Activated CD4-positive, alpha-beta memory T cell treated with anti-CD3 and anti-CD28 coated beads, Interleukin-2, amount 10 ng/mL, durations not matched to agents 7 days and 5 days (primary cell): ENCODE measurements around the gene SLC6A14. TPM values are rescaled to one million over a fixed set of nuclear protein-coding genes. Genes with fewer than 3 reads are reported as not detected.

Source experiments
- CTCF ChIA-PET: fragments of 350-600 bp; sonication (Branson Sonifier 250); formaldehyde crosslinking; loops from one replicate; lab custom pipeline; 2021; ENCODE audit warnings: antibody characterized with exemption, inconsistent platforms; lab: Charles Lee
- POLR2A ChIA-PET: fragments of 350-600 bp; sonication (Branson Sonifier 250); formaldehyde crosslinking; loops from one replicate; lab custom pipeline; 2021; ENCODE audit warnings: antibody characterized with exemption; lab: Charles Lee
- DNase-seq: peaks from one replicate; pipeline ENCODE4 v3.0.0-alpha.2; 2020
- H3K27ac Mint-ChIP-seq: one replicate; pipeline ENCODE4 v1.8.0; 2021; ENCODE audit warnings: mild to moderate bottlenecking, mixed read lengths
- H3K27me3 Mint-ChIP-seq: one replicate; pipeline ENCODE4 v1.8.0; 2021; ENCODE audit warnings: mixed read lengths
- H3K36me3 Mint-ChIP-seq: one replicate; pipeline ENCODE4 v1.8.0; 2021; ENCODE audit warnings: low read depth, mixed read lengths
- H3K4me1 Mint-ChIP-seq: one replicate; pipeline ENCODE4 v1.8.0; 2021; ENCODE audit warnings: mixed read lengths
- H3K4me3 Mint-ChIP-seq: one replicate; pipeline ENCODE4 v1.8.0; 2021; ENCODE audit warnings: mild to moderate bottlenecking, mixed read lengths
- H3K9me3 Mint-ChIP-seq: one replicate; pipeline ENCODE4 v1.8.0; 2021; ENCODE audit warnings: mixed read lengths
- total RNA-seq, 2 experiments: library from RNA; stranded (reverse); gene quantifications; one replicate each; pipeline ENCODE4 v1.2.3, GENCODE V29; 2021

The SLC6A14 gene
- total RNA-seq = not detected

GRCh38 chrX:116436358-116436816 is at the start of gene SLC6A14:
Gene SLC6A14 (plus strand): TSS chrX:116436606. CDS start chrX:116436710, 104 bp downstream.
- Mint-ChIP-seq H3K27ac (no peak within 1 kb of the TSS), H3K36me3 (no peaks in the 10 kb centered on the region), H3K4me3 (no peak within 1 kb of the TSS), H3K4me1 (no peaks in the 10 kb centered on the region), H3K9me3 (peaks cover 7% of the 10 kb centered on the region), H3K27me3 (no peaks in the 10 kb centered on the region)
- ChIA-PET POLR2A (no interaction called here), CTCF (no interaction called here)
- DNase-seq = no peak

DNA sequence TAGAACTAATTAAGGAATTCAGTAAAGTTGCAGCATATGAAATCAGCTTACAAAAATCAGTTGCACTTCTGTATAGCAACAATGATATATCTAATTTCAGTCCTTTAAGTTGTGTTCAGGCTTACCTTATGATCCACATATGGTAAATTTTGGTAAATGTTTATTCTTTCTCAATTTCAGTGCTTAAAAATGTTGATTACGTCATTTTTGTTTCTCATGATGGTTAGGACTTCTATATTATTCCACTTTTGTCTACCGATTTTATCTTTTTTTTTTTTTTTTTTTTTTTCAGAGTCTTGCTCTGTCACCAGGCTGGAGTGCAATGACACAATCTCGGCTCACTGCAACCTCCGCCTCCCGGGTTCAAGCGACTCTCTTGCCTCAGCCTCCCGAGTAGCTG is 40.7 kb upstream of the SLC6A14 start:
- no peaks in the 10 kb centered on the region for H3K36me3 Mint-ChIP-seq
- H3K27me3 Mint-ChIP-seq = no peaks in the 10 kb centered on the region
- DNase-seq = no peak
- H3K9me3 Mint-ChIP-seq = no peaks in the 10 kb centered on the region
- H3K4me1 Mint-ChIP-seq = no peaks in the 10 kb centered on the region
- CTCF ChIA-PET = no interaction called here
- POLR2A ChIA-PET = no interaction called here
- H3K27ac Mint-ChIP-seq = no peak overlapping the region
- H3K4me3 Mint-ChIP-seq = no peak overlapping the region

DNA sequence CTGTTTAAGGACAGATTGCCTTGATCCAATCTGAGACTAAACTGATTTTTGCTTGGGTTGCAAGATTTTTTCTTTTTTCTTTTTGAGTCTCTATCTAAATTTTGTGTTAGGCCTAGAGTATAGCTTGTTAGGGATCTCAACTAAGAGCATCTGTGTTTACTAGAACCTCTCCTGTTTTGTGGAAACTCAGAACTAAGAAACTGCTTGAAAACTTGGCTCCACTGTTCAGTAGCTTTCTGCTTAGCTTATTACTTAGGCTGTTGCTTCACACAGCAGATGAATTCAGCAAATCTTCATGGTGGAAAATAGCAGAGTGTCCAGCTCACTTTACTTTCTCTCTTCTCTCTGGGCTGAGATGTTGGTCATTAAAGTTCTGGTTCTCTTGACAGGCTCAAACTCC is 36.7 kb upstream of the SLC6A14 start:
- H3K27me3 Mint-ChIP-seq = no peaks in the 10 kb centered on the region
- no peaks in the 10 kb centered on the region for H3K36me3 Mint-ChIP-seq
- no peak for DNase-seq
- POLR2A ChIA-PET = no interaction called here
- no peaks in the 10 kb centered on the region for H3K4me1 Mint-ChIP-seq
- peaks cover 3% of the 10 kb centered on the region for H3K9me3 Mint-ChIP-seq
- no peak overlapping the region for H3K27ac Mint-ChIP-seq
- CTCF ChIA-PET = no interaction called here
- no peak overlapping the region for H3K4me3 Mint-ChIP-seq

GRCh38 chrX:116409219-116409618 is 27.2 kb upstream of the SLC6A14 start:
- Mint-ChIP-seq H3K4me1 (no peaks in the 10 kb centered on the region), H3K36me3 (no peaks in the 10 kb centered on the region), H3K27me3 (no peaks in the 10 kb centered on the region), H3K27ac (no peak overlapping the region), H3K4me3 (no peak overlapping the region), H3K9me3 (peaks cover 3% of the 10 kb centered on the region)
- POLR2A ChIA-PET = no interaction called here
- no peak for DNase-seq
- CTCF ChIA-PET = no interaction called here

DNA sequence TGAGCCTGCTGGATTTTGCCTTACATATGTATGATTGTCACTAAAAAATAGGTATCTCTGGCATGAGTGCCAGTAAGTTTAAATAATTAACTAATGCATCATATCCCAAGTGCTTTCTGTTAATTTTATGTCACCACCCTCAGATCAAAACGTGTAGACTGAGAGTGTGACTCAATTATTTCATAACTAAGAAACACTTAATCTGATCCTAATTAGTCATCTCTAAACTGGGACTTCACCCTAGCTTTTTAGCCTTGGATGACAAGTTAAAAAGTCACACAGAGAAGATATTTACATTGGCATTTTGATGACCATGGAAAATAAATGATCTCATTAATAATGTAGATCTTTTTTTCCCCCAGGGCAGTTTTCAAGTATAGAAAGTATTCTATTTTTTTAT is 23.1 kb upstream of the SLC6A14 start:
- DNase-seq = no peak
- CTCF ChIA-PET = no interaction called here
- H3K36me3 Mint-ChIP-seq = no peaks in the 10 kb centered on the region
- no peaks in the 10 kb centered on the region for H3K27me3 Mint-ChIP-seq
- H3K4me3 Mint-ChIP-seq = no peak overlapping the region
- no peaks in the 10 kb centered on the region for H3K9me3 Mint-ChIP-seq
- H3K27ac Mint-ChIP-seq = no peak overlapping the region
- H3K4me1 Mint-ChIP-seq = no peaks in the 10 kb centered on the region
- POLR2A ChIA-PET = no interaction called here

GRCh38 chrX:116417214-116417613 is 19.2 kb upstream of the SLC6A14 start:
- ChIA-PET POLR2A (no interaction called here), CTCF (no interaction called here)
- H3K4me3 Mint-ChIP-seq = no peak overlapping the region
- H3K9me3 Mint-ChIP-seq = no peaks in the 10 kb centered on the region
- H3K27ac Mint-ChIP-seq = no peak overlapping the region
- H3K4me1 Mint-ChIP-seq = no peaks in the 10 kb centered on the region
- no peaks in the 10 kb centered on the region for H3K36me3 Mint-ChIP-seq
- DNase-seq = no peak
- H3K27me3 Mint-ChIP-seq = no peaks in the 10 kb centered on the region

DNA sequence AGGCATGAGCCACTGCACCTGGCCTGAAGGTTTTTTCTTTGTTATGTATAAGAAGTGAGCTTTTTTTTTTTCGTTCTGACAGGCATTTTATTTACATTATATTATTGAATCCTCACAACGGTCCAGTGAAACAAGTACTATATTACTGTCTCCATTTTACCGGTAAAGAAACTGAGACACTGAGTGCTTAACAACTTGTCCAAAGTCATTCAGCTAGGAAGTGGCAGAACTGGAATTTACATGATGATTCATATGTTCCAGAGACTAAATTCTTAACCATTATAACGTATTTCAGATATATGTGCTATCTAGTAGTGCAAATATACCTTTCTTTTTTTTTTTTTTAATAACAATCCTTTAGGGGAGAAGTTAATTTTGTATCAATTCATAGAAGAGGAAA is 18.4 kb upstream of the SLC6A14 start:
- POLR2A ChIA-PET = no interaction called here
- CTCF ChIA-PET = interaction anchor here (0.7 kb wide), 1 partner anchor 1728 kb away, joined by 3 read pairs; no protein-coding TSS in a partner anchor
- Mint-ChIP-seq H3K27ac (no peak overlapping the region), H3K4me1 (no peaks in the 10 kb centered on the region), H3K36me3 (no peaks in the 10 kb centered on the region), H3K4me3 (no peak overlapping the region), H3K9me3 (no peaks in the 10 kb centered on the region), H3K27me3 (no peaks in the 10 kb centered on the region)
- no peak for DNase-seq

- ChIA-PET CTCF (no interaction called here), POLR2A (no interaction called here)
- H3K9me3 Mint-ChIP-seq = no peaks in the 10 kb centered on the region
- H3K4me1 Mint-ChIP-seq = no peaks in the 10 kb centered on the region
- no peaks in the 10 kb centered on the region for H3K27me3 Mint-ChIP-seq
- H3K27ac Mint-ChIP-seq = no peak overlapping the region
- DNase-seq = no peak
- no peak overlapping the region for H3K4me3 Mint-ChIP-seq
- H3K36me3 Mint-ChIP-seq = no peaks in the 10 kb centered on the region
These were observed 8.4 kb upstream of the SLC6A14 start for GRCh38 chrX:116427978-116428377.

DNA sequence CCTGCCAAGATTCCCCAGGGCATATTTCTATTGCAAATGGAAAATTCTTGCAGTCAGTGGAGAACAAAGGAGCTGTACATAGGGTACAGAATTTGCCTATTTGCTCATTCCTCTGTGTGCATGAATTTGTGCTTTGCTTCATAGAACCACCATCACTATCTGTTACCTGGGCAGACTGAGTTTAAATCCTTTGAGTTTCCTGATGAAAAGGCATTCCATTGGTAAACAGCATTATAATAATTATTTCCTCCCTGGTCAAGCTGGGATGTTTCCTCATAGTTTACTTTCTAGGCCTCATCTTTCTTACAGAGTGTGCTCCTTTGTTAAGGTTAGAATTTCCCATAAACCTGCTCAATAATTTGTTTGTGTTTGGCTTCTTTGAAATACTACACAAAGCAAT is 809 bp upstream of the SLC6A14 start:
- peaks cover 7% of the 10 kb centered on the region for H3K9me3 Mint-ChIP-seq
- H3K4me1 Mint-ChIP-seq = no peaks in the 10 kb centered on the region
- ChIA-PET CTCF (no interaction called here), POLR2A (no interaction called here)
- no peak overlapping the region for H3K4me3 Mint-ChIP-seq
- no peak for DNase-seq
- H3K36me3 Mint-ChIP-seq = no peaks in the 10 kb centered on the region
- no peaks in the 10 kb centered on the region for H3K27me3 Mint-ChIP-seq
- H3K27ac Mint-ChIP-seq = no peak overlapping the region

DNA sequence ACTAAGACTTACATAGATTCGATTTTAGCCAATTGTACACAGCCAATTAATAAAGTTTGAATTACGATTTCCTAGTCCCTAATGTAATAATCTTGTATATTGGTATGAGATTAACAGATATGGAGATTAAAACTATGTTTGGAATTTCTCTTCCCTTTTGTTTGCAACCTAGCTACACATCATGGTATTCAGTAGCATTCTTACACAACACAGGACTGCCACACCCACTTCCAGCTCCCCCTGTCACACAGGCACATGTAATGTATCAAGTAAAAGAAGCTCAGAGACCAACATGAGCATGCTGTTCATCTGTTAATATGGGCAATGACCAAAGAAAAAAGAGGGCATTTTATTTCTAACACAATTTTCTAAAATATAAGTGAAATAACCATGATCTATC is 12.8 kb downstream of the SLC6A14 start:
- no peaks in the 10 kb centered on the region for H3K9me3 Mint-ChIP-seq
- ChIA-PET POLR2A (no interaction called here), CTCF (no interaction called here)
- H3K4me3 Mint-ChIP-seq = no peak overlapping the region
- no peaks in the 10 kb centered on the region for H3K4me1 Mint-ChIP-seq
- DNase-seq = no peak
- no peak overlapping the region for H3K27ac Mint-ChIP-seq
- no peaks in the 10 kb centered on the region for H3K27me3 Mint-ChIP-seq
- no peaks in the 10 kb centered on the region for H3K36me3 Mint-ChIP-seq

DNA sequence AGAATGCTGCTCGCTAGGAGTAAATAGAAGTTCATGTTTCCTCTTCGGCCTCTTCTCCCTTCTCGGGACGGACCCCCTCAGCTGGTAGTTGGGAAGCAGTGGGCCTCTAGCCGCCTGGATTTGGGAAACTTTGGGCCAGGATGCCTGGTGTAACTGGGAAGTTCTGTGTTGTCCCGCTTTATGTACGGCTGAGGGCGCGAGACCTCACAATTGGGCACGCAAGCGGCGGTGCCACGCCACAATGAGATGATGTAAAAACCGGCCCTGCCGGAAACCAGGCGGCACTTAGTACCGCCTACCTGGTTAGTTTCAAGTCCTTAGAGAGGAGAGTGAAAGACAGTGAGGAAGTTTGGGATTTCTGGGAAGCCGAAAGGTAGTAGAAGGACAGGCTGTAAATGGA is 26.4 kb downstream of the SLC6A14 start, which contains the start of gene CT83:
TSS of gene CT83 (minus strand) at position 155 of the 400 bp plus-strand sequence. CDS start at position 35, 120 bp downstream.
- DNase-seq = no peak
- no peaks in the 10 kb centered on the region for H3K4me1 Mint-ChIP-seq
- H3K27ac Mint-ChIP-seq = no peak within 1 kb of the TSS
- H3K36me3 Mint-ChIP-seq = no peaks in the 10 kb centered on the region
- no peaks in the 10 kb centered on the region for H3K9me3 Mint-ChIP-seq
- POLR2A ChIA-PET = no interaction called here
- H3K4me3 Mint-ChIP-seq = no peak within 1 kb of the TSS
- H3K27me3 Mint-ChIP-seq = no peaks in the 10 kb centered on the region
- CTCF ChIA-PET = no interaction called here

DNA sequence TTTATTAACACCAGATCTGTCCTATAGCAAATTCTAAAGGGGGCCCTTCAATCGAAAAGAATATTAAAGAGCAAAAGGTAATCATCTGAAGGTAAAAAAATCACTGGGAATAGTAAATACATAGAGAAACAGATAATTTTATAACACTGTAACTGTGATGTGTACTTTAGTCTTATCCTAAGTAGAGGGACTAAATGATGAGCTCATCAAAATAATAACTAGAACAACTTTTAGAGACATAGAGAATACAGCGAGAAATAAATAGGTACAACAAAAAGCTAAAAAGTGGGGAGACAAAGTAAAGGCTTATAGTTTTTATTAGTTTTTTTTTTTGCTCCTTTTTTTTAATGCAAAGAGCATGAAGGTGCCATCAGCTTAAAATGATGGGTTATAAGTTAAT is 43.7 kb downstream of the SLC6A14 start:
- ChIA-PET CTCF (no interaction called here), POLR2A (no interaction called here)
- no peak for DNase-seq
- H3K27me3 Mint-ChIP-seq = no peaks in the 10 kb centered on the region
- H3K9me3 Mint-ChIP-seq = no peaks in the 10 kb centered on the region
- no peak overlapping the region for H3K27ac Mint-ChIP-seq
- no peak overlapping the region for H3K4me3 Mint-ChIP-seq
- no peaks in the 10 kb centered on the region for H3K4me1 Mint-ChIP-seq
- H3K36me3 Mint-ChIP-seq = no peaks in the 10 kb centered on the region

GRCh38 chrX:116490104-116490503 is 53.7 kb downstream of the SLC6A14 start:
- POLR2A ChIA-PET = no interaction called here

DNA sequence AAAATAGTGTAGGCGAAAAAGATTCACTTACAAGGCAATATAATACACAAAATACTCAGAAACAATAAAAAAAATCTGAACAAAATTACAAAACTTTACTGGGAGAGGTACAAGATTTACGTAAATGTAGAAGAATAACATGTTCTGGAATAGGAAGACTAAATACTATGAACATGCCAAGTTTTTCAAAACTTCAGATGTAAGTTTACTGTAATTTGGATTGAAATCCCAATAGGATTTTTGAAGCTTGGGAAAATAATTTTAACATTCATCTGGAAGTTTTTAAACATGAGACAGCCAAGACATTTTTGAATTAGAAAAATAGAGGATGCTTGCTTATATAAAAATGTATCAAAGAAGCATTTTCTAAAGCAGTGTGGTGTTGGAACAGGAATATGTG is 56.9 kb downstream of the SLC6A14 start:
- no peak overlapping the region for H3K27ac Mint-ChIP-seq
- H3K4me1 Mint-ChIP-seq = no peaks in the 10 kb centered on the region
- no peak overlapping the region for H3K4me3 Mint-ChIP-seq
- CTCF ChIA-PET = no interaction called here
- H3K9me3 Mint-ChIP-seq = peaks cover 4% of the 10 kb centered on the region
- H3K27me3 Mint-ChIP-seq = no peaks in the 10 kb centered on the region
- no peaks in the 10 kb centered on the region for H3K36me3 Mint-ChIP-seq
- DNase-seq = no peak
- POLR2A ChIA-PET = no interaction called here

More at GRCh38 chrX:116490104-116490503, 53.7 kb downstream of the SLC6A14 start:
- H3K4me1 Mint-ChIP-seq = no peaks in the 10 kb centered on the region
- no peaks in the 10 kb centered on the region for H3K9me3 Mint-ChIP-seq
- CTCF ChIA-PET = no interaction called here
- H3K27ac Mint-ChIP-seq = no peak overlapping the region
- H3K4me3 Mint-ChIP-seq = no peak overlapping the region
- H3K27me3 Mint-ChIP-seq = no peaks in the 10 kb centered on the region
- no peak for DNase-seq
- no peaks in the 10 kb centered on the region for H3K36me3 Mint-ChIP-seq
